SK-N-SH (cell line): ENCODE results near the gene CBR4. TPM values are rescaled to one million over a fixed set of nuclear protein-coding genes. Genes with fewer than 3 reads are reported as not detected.

Source experiments
- CTCF ChIA-PET: fragments of 300-600, 350-600 bp; formaldehyde crosslinking; extraction: SDS; loops from one replicate; lab custom pipeline; 2021; lab: Yijun Ruan, JAX
- POLR2A ChIA-PET: fragments of 350-600 bp; sonication (Branson Sonifier 250); formaldehyde crosslinking; extraction: SDS; loops from one replicate; lab custom pipeline; 2020; ENCODE audit warnings: antibody characterized with exemption, inconsistent platforms; lab: Yijun Ruan, JAX
- DNase-seq: peaks from one replicate; pipeline ENCODE4 v3.0.0; 2012
- H2AFZ ChIP-seq: fragments of 200-600 bp; sonication (generic); 2 replicates; pipeline ENCODE4 v1.8.1; 2016; ENCODE audit warnings: antibody characterized with exemption, mild to moderate bottlenecking, low read depth
- H3F3A ChIP-seq: fragments of 200-600 bp; sonication (generic); replicated peaks from 2 replicates; pipeline ENCODE3; 2016; ENCODE audit warnings: antibody characterized with exemption, mild to moderate bottlenecking; ENCODE audit not compliant: insufficient read depth
- H3K27ac ChIP-seq, 2 experiments: fragments of 200-500 bp in 1 of 2; fragments of 200-600 bp in 1 of 2; sonication (Bioruptor generic) in 1 of 2; sonication (generic), shearing (Covaris generic) in 1 of 2; 2 replicates each; pipeline versions ENCODE4 v1.5.1 to v1.6.1; 2014 to 2016; ENCODE audit warnings: low read depth in 2 of 2, inconsistent platforms in 1 of 2, low read length in 1 of 2, mild to moderate bottlenecking in 1 of 2, mixed read lengths in 1 of 2
- H3K27me3 ChIP-seq: fragments of 200-600 bp; sonication (generic), shearing (Covaris generic); 2 replicates; pipeline ENCODE4 v1.6.1; 2016; ENCODE audit warnings: mixed run types; ENCODE audit not compliant: insufficient read depth
- H3K36me3 ChIP-seq, 2 experiments: fragments of 200-500 bp in 1 of 2; fragments of 200-600 bp in 1 of 2; sonication (Bioruptor generic) in 1 of 2; sonication (generic) in 1 of 2; replicated peaks in 1 of 2; 2 replicates each; pipeline versions ENCODE3 to v1.5.1; 2014 to 2016; ENCODE audit warnings: low read length in 1 of 2, mild to moderate bottlenecking in 1 of 2; ENCODE audit not compliant: insufficient read depth in 2 of 2, control insufficient read depth in 1 of 2
- H3K4me1 ChIP-seq, 2 experiments: fragments of 200-500 bp in 1 of 2; fragments of 200-600 bp in 1 of 2; sonication (Bioruptor generic) in 1 of 2; sonication (generic), shearing (Covaris generic) in 1 of 2; 2 replicates each; pipeline versions ENCODE4 v1.5.1 to v1.6.1; 2014 to 2016; ENCODE audit warnings: low read depth in 1 of 2, low read length in 1 of 2, mixed run types in 1 of 2; ENCODE audit not compliant: insufficient read depth in 2 of 2, control insufficient read depth in 1 of 2
- H3K4me2 ChIP-seq: fragments of 200-600 bp; sonication (generic), shearing (Covaris generic); 2 replicates; pipeline ENCODE4 v1.6.1; 2017; ENCODE audit warnings: mixed run types
- H3K4me3 ChIP-seq, 2 experiments: fragments of 200-500 bp in 1 of 2; fragments of 200-600 bp in 1 of 2; sonication (Bioruptor generic) in 1 of 2; sonication (generic), shearing (Covaris generic) in 1 of 2; 2 replicates each; pipeline versions ENCODE4 v1.5.1 to v1.8.1; 2014 to 2016; ENCODE audit warnings: low read depth in 2 of 2, inconsistent platforms in 1 of 2, low read length in 1 of 2, mild to moderate bottlenecking in 1 of 2, mixed read lengths in 1 of 2, moderate library complexity in 1 of 2
- H3K79me2 ChIP-seq: fragments of 200-600 bp; sonication (generic); 2 replicates; pipeline ENCODE4 v1.8.1; 2017; ENCODE audit warnings: mild to moderate bottlenecking; ENCODE audit not compliant: insufficient read depth
- H3K9ac ChIP-seq: fragments of 200-600 bp; sonication (generic); 2 replicates; pipeline ENCODE4 v1.6.1; 2017; ENCODE audit warnings: mixed run types
- H3K9me2 ChIP-seq: fragments of 200-600 bp; sonication (generic); 2 replicates; pipeline ENCODE4 v1.6.1; 2017; ENCODE audit warnings: mixed run types
- H3K9me3 ChIP-seq: fragments of 200-600 bp; sonication (generic); 2 replicates; pipeline ENCODE4 v1.6.1; 2017; ENCODE audit warnings: mixed run types, mild to moderate bottlenecking, moderate library complexity
- H4K20me1 ChIP-seq: fragments of 200-600 bp; sonication (generic); 2 replicates; pipeline ENCODE4 v1.6.1; 2017; ENCODE audit warnings: mild to moderate bottlenecking, mixed run types; ENCODE audit not compliant: insufficient read depth
- EP300 ChIP-seq, 2 experiments: IDR thresholded peaks; 2 replicates each; pipeline versions ENCODE4 v1.4.0 to v1.6.1; 2012; ENCODE audit warnings: borderline replicate concordance in 1 of 2, low read depth in 1 of 2, low read length in 1 of 2
- FOXM1 ChIP-seq: IDR thresholded peaks from 2 replicates; pipeline ENCODE4 v1.4.0; 2012; ENCODE audit warnings: low read depth, mild to moderate bottlenecking
- GATA2 ChIP-seq: sonication (generic); formaldehyde crosslinking; IDR thresholded peaks from 2 replicates; pipeline ENCODE4 v1.5.0; 2020; ENCODE audit warnings: mild to moderate bottlenecking, missing genetic modification reagents
- JUND ChIP-seq: IDR thresholded peaks from 2 replicates; pipeline ENCODE4 v1.4.0; 2012
- NRF1 ChIP-seq: IDR thresholded peaks from 2 replicates; pipeline ENCODE4 v1.6.1; 2012; ENCODE audit warnings: low read depth, mild to moderate bottlenecking, low read length
- RCOR1 ChIP-seq: fragments of 150-350 bp; IDR thresholded peaks from 2 replicates; pipeline ENCODE4 v1.6.1; 2017; ENCODE audit warnings: antibody characterized with exemption, low read length
- RFX5 ChIP-seq: IDR thresholded peaks from 2 replicates; pipeline ENCODE4 v1.6.1; 2012; ENCODE audit warnings: mild to moderate bottlenecking, improper control_type of control experiment, low read length
- SMC3 ChIP-seq: IDR thresholded peaks from 2 replicates; pipeline ENCODE4 v1.6.1; 2012; ENCODE audit warnings: low read depth, low read length, improper control_type of control experiment
- TEAD4 ChIP-seq: IDR thresholded peaks from 2 replicates; pipeline ENCODE4 v1.4.0; 2012; ENCODE audit warnings: mild to moderate bottlenecking, borderline replicate concordance; ENCODE audit not compliant: insufficient read depth
- USF1 ChIP-seq: IDR thresholded peaks from 2 replicates; pipeline ENCODE4 v1.4.0; 2012; ENCODE audit warnings: low read depth, borderline replicate concordance
- ZBTB33 ChIP-seq: IDR thresholded peaks from 2 replicates; pipeline ENCODE4 v1.4.0; 2012; ENCODE audit warnings: low read depth, borderline replicate concordance
- WGBS: methylation state at CpG from one replicate; pipeline ENCODE4 v1.1.6; 2017; ENCODE audit warnings: low lambda C conversion rate; 5-methylcytosine and 5-hydroxymethylcytosine counted together
- polyA plus RNA-seq, 3 experiments: library from polyadenylated mRNA; depleted of rRNA; stranded (reverse); fragments of >200 nt; gene quantifications; 2 replicates each; pipeline ENCODE4 v1.2.3, GENCODE V29; 2012

CBR4 gene
- polyA plus RNA-seq, 1 of the 3 experiments (the other 2 are of a cell fraction): 2.8 TPM

DNA sequence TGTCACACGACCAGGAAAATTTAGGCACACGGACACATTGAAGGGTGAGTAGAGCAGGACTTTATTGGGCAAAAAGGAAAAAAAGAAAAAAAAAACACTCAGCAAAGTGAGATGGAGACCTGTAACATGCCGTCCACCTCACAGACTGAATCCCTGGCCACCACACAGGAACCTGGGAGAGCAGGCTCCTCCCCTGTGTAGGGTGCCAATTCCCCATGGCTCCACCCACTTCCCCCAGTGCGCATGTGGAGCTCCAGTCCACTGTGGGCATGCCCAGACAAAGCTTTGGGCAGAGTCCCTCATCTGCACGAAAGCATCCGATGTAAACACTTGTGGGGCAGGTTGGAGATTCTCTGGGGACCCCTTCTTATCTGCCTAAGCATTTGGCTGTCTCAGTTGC lies 23.6 kb upstream of the CBR4 start:
- Histone ChIP-seq H3K27ac (no peak overlapping the region), H3K9me3 (no peaks in the 10 kb centered on the region), H3K9me2 (no peaks in the 10 kb centered on the region), H3K4me2 (no peak overlapping the region), H3F3A (peaks cover 16% of the 10 kb centered on the region), H3K4me3 (no peak overlapping the region), H3K36me3 (no peaks in the 10 kb centered on the region), H3K79me2 (no peaks in the 10 kb centered on the region), H2AFZ (no peak overlapping the region), H3K27me3 (no peaks in the 10 kb centered on the region), H3K9ac (no peak overlapping the region), H3K4me1 (peaks cover 0 to 3% of the 10 kb centered on the region in 2 experiments; a peak in 2 of 4 replicates), H4K20me1 (no peaks in the 10 kb centered on the region)
- DNase-seq: peak; percentile 51
- TF ChIP-seq NRF1 (0 out of 2 replicates have a peak, but pooled peaks have one; percentile 12), EP300 (IDR thresholded peaks at IDR 0.05; ENCODE audit: borderline replicate concordance in 1 of 2, low read depth in 1 of 2, low read length in 1 of 2) (no peak)
- ChIA-PET CTCF (interaction anchor here (1.8 kb wide), 1 partner anchor 9 kb away, joined by 7 read pairs; no protein-coding TSS in a partner anchor), POLR2A (no interaction called here)
- 86% methylated on average over 6 of the region's 6 CpGs for WGBS

DNA sequence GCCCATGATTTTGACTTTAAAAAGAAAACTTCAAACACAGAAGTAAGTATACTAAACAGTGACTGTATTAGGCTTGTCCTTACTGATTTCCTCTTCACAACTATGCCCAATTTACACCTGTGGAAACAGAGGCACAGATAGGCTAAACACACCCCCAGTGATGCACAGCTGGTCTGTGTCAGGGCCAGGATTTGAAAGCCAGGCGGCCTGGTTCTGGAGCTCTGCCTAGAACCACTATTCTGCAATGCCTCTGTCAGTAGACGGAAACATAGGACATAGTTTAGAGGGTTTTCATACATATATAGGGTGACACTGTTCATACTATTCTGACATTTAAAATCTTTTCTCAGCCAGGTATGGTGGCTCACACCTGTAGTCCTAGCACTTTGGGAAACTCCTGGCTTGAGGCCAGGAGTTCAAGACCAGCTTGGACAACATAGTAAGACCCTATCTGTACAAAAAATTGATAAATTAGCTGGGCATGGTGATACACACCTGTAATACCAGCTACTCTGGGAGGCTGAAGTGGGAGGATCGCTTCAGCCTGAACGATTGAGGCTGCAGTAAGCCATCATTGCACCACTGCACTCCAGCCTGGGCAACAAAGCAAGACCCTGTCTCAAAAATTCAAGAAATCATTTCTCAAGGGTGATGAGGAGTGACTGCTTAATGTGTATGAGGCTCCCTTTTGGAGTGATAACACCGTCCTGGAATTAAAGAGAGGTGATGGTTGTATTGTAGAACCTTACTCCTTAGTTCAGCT lies 23.0 kb upstream of the CBR4 start:
- Histone ChIP-seq H3K79me2 (no peaks in the 10 kb centered on the region), H4K20me1 (no peaks in the 10 kb centered on the region), H3K4me1 (peaks cover 0 to 2% of the 10 kb centered on the region in 2 experiments; a peak in 2 of 4 replicates), H3K9me3 (no peaks in the 10 kb centered on the region), H2AFZ (no peak overlapping the region), H3K4me2 (no peak overlapping the region), H3K4me3 (no peak overlapping the region), H3K27ac (no peak overlapping the region), H3K36me3 (no peaks in the 10 kb centered on the region), H3K9me2 (no peaks in the 10 kb centered on the region), H3K27me3 (no peaks in the 10 kb centered on the region), H3F3A (peaks cover 16% of the 10 kb centered on the region), H3K9ac (no peak overlapping the region)
- WGBS: 91% methylated on average over 5 of the region's 5 CpGs
- DNase-seq: no peak
- ChIA-PET POLR2A (no interaction called here), CTCF (interaction anchor here (1.8 kb wide), 1 partner anchor 8 kb away, joined by 7 read pairs; no protein-coding TSS in a partner anchor)
- no peak for TF ChIP-seq USF1
- TF ChIP-seq TEAD4: no peak
- TF ChIP-seq GATA2 (CRISPR knock-in tag): no peak
- TF ChIP-seq RFX5: no peak
- TF ChIP-seq EP300 (IDR thresholded peaks at IDR 0.05; ENCODE audit: borderline replicate concordance in 1 of 2, low read depth in 1 of 2, low read length in 1 of 2): no peak
- no peak for TF ChIP-seq RCOR1
- TF ChIP-seq JUND: no peak
- no peak for TF ChIP-seq SMC3
- no peak for TF ChIP-seq ZBTB33
- TF ChIP-seq FOXM1: no peak
